GM12878 (cell line): ENCODE data around the gene GDF15. TPM values are rescaled to one million over a fixed set of nuclear protein-coding genes. Genes with fewer than 3 reads are reported as not detected.

Experiments
- ATAC-seq: fragments of 200-7000 bp; cut with Tn5 transposase; 3 replicates; pipeline ENCODE4 v1.9.1; 2020; ENCODE audit warnings: mild to moderate bottlenecking, moderate library complexity
- BruUV-seq: library from RNA; stranded (reverse); fragments of 400-500 nt; replicated peaks from 2 replicates; lab custom pipeline; 2021; lab: Mats Ljungman, UMichigan
- CTCF ChIA-PET: fragments of 300-600 bp; sonication (Branson Sonifier 250); formaldehyde crosslinking; extraction: SDS; loops from one replicate; lab custom pipeline; 2021; ENCODE audit warnings: inconsistent platforms; lab: Yijun Ruan, JAX
- POLR2A ChIA-PET: fragments of 350-600 bp; formaldehyde crosslinking; extraction: SDS; loops from one replicate; lab custom pipeline; 2021; ENCODE audit warnings: inconsistent platforms; lab: Charles Lee
- RAD21 ChIA-PET: fragments of 300-600 bp; sonication (Branson Sonifier 250); formaldehyde crosslinking; loops from one replicate; lab custom pipeline; 2023; ENCODE audit warnings: antibody characterized with exemption; ENCODE audit not compliant: unreplicated experiment; lab: Charles Lee
- SMC1A ChIA-PET: fragments of 300-600 bp; sonication (Branson Sonifier 250); formaldehyde crosslinking; loops from one replicate; lab custom pipeline; 2023; ENCODE audit not compliant: unreplicated experiment, uncharacterized antibody; lab: Charles Lee
- DNase-seq: peaks from one replicate; pipeline ENCODE4 v3.0.0-alpha.2; 2011; ENCODE audit warnings: low read depth, low spot score
- FAIRE-seq: peaks from 3 replicates; lab custom pipeline; 2011; peaks lifted over from hg19 to GRCh38; lab: Jason Lieb, UNC
- H2AFZ ChIP-seq: 2 replicates; pipeline ENCODE4 v1.6.0; 2011; ENCODE audit warnings: low read depth, low read length, control low read depth; ENCODE audit not compliant: control insufficient read depth
- H3K27ac ChIP-seq: 2 replicates; pipeline ENCODE4 v1.5.1; 2011; ENCODE audit warnings: control low read depth; ENCODE audit not compliant: control insufficient read depth, insufficient read depth
- H3K27me3 ChIP-seq, 2 experiments: replicated peaks in 1 of 2; 2 replicates each; pipeline versions ENCODE4 v1.6.0 to v1.6.1; 2011; ENCODE audit warnings: low read length in 1 of 2; ENCODE audit not compliant: control insufficient read depth in 2 of 2, insufficient read depth in 2 of 2
- H3K36me3 ChIP-seq, 2 experiments: 2 replicates each; pipeline ENCODE4 v1.5.1; 2011; ENCODE audit warnings: low read length in 1 of 2; ENCODE audit not compliant: control insufficient read depth in 2 of 2, insufficient read depth in 2 of 2
- H3K4me1 ChIP-seq: 2 replicates; pipeline ENCODE4 v1.6.1; 2011; ENCODE audit warnings: mild to moderate bottlenecking, low read length, moderate library complexity, mixed read lengths; ENCODE audit not compliant: control insufficient read depth, insufficient read depth
- H3K4me2 ChIP-seq: 2 replicates; pipeline ENCODE4 v1.6.0; 2011; ENCODE audit warnings: control low read depth; ENCODE audit not compliant: control insufficient read depth, insufficient read depth
- H3K4me3 ChIP-seq: fragments of 200-600 bp; sonication (generic); 2 replicates; pipeline ENCODE4 v1.5.1; 2016
- H3K79me2 ChIP-seq: 2 replicates; pipeline ENCODE4 v1.6.0; 2011; ENCODE audit warnings: low read length; ENCODE audit not compliant: control insufficient read depth, insufficient read depth
- H3K9ac ChIP-seq: 2 replicates; pipeline ENCODE4 v1.8.0; 2011; ENCODE audit warnings: low read length, control low read depth, mixed read lengths; ENCODE audit not compliant: control insufficient read depth, insufficient read depth
- H3K9me3 ChIP-seq: replicated peaks from 3 replicates; pipeline ENCODE4 v1.5.1; 2011; ENCODE audit warnings: mild to moderate bottlenecking, low read length; ENCODE audit not compliant: control insufficient read depth, insufficient read depth
- H4K20me1 ChIP-seq: 2 replicates; pipeline ENCODE4 v1.6.0; 2011; ENCODE audit not compliant: control insufficient read depth, insufficient read depth
- BCL11A ChIP-seq: IDR thresholded peaks from 2 replicates; pipeline ENCODE4 v1.6.1; 2011; ENCODE audit warnings: low read depth, low read length
- CBFB ChIP-seq: IDR thresholded peaks from 2 replicates; pipeline ENCODE4 v1.6.1; 2016; ENCODE audit warnings: antibody characterized with exemption, low read depth
- CHD4 ChIP-seq: fragments of 200-600 bp; sonication (generic); IDR thresholded peaks from 2 replicates; pipeline ENCODE4 v1.6.1; 2016; ENCODE audit warnings: mild to moderate bottlenecking
- ETV6 ChIP-seq, 2 experiments: fragments of 450-650 bp in 1 of 2; IDR thresholded peaks in 1 of 2; conservative IDR thresholded peaks in 1 of 2; 2 replicates each; pipeline ENCODE4 v1.6.1; 2014; ENCODE audit warnings: antibody characterized with exemption in 1 of 2, borderline replicate concordance in 1 of 2, low read depth in 1 of 2, mild to moderate bottlenecking in 1 of 2, moderate library complexity in 1 of 2
- GABPA ChIP-seq: IDR thresholded peaks from 2 replicates; pipeline ENCODE4 v1.6.1; 2014; ENCODE audit warnings: antibody characterized with exemption, low read depth, mild to moderate bottlenecking, inconsistent platforms
- HCFC1 ChIP-seq: fragments of 150-350 bp; IDR thresholded peaks from 2 replicates; pipeline ENCODE4 v1.6.1; 2014; ENCODE audit warnings: low read length
- MEF2A ChIP-seq: IDR thresholded peaks from 2 replicates; pipeline ENCODE4 v1.6.1; 2011; ENCODE audit warnings: low read depth, mild to moderate bottlenecking, low read length, moderate library complexity; ENCODE audit not compliant: insufficient read depth
- NR2C1 ChIP-seq: fragments of 450-650 bp; IDR thresholded peaks from 2 replicates; pipeline ENCODE4 v1.6.1; 2017; ENCODE audit warnings: antibody characterized with exemption, mild to moderate bottlenecking, moderate library complexity
- TAF1 ChIP-seq: IDR thresholded peaks from 2 replicates; pipeline ENCODE4 v1.6.1; 2011; ENCODE audit warnings: mild to moderate bottlenecking, low read depth, low read length, borderline replicate concordance
- WGBS: methylation state at CpG from one replicate; pipeline ENCODE4 v1.1.6; 2016; ENCODE audit warnings: low lambda C conversion rate; ENCODE audit not compliant: insufficient replicate concordance, insufficient coverage; ENCODE audit errors: missing lambda C conversion rate; 5-methylcytosine and 5-hydroxymethylcytosine counted together
- in situ Hi-C: fragments of 300-500 bp; cut with MboI; formaldehyde crosslinking; loops from 9 replicates; pipeline ENCODE4 v1.14.3; 2018; ENCODE audit warnings: mixed read lengths
- intact Hi-C: fragments of 100-400 bp; cut with micrococcal nuclease; formaldehyde crosslinking; loops from one replicate; pipeline ENCODE4 v1.14.2; 2022; ENCODE audit not compliant: unreplicated experiment
- polyA plus RNA-seq, 11 experiments: library from polyadenylated mRNA; depleted of rRNA in 4 of 11; unstranded in 6 of 11; stranded (reverse) in 5 of 11; fragments of >200 nt; fragmentation: Nextera tagmentation in 4 of 11; fragmentation: Illumina TruSeq in 1 of 11; extraction: Ambion mirVana in 4 of 11; extraction: Trizol in 1 of 11; gene quantifications; 1 replicate in 1 of 11; 2 replicates in 10 of 11; pipeline versions ENCODE4 v1.2.1 to v1.2.3, GENCODE V29; 2011 to 2016; ENCODE audit warnings: inconsistent platforms in 2 of 11, missing spikeins in 2 of 11, low read depth in 1 of 11
- total RNA-seq, 4 experiments: library from RNA; depleted of rRNA in 3 of 4; stranded (reverse); fragments of >200 nt in 3 of 4; fragmentation: Illumina TruSeq in 1 of 4; extraction: Trizol in 1 of 4; gene quantifications; 2 replicates each; pipeline versions ENCODE4 v1.2.1 to v1.2.3, GENCODE V29; 2013 to 2021
- TF ChIP-seq, protein P1 (sequence below): IDR thresholded peaks from 2 replicates; pipeline ENCODE4 v1.6.1; 2012; ENCODE audit warnings: low read depth, low read length, improper control_type of control experiment
- TF ChIP-seq, protein P2 (sequence below): fragments of 450-650 bp; IDR thresholded peaks from 2 replicates; pipeline ENCODE4 v1.6.1; 2016; ENCODE audit warnings: mild to moderate bottlenecking
- TF ChIP-seq, protein P3 (sequence below): IDR thresholded peaks from 2 replicates; pipeline ENCODE4 v1.6.1; 2011; ENCODE audit warnings: borderline replicate concordance, low read depth, mild to moderate bottlenecking, moderate library complexity, mixed read lengths, low read length; ENCODE audit not compliant: insufficient read depth; ENCODE audit errors: extremely low read length
- TF ChIP-seq, protein P4 (sequence below): fragments of 450-650 bp; IDR thresholded peaks from 2 replicates; pipeline ENCODE4 v1.6.1; 2017; ENCODE audit warnings: antibody characterized with exemption, mild to moderate bottlenecking, moderate library complexity

The GDF15 gene
- total and polyA plus RNA-seq, 10 of the 15 experiments (the other 5 are each of a cell fraction or from before 2014, with no cell fraction given): 0.11 to 3.6 (median 1.6) TPM; not detected in 1

DNA sequence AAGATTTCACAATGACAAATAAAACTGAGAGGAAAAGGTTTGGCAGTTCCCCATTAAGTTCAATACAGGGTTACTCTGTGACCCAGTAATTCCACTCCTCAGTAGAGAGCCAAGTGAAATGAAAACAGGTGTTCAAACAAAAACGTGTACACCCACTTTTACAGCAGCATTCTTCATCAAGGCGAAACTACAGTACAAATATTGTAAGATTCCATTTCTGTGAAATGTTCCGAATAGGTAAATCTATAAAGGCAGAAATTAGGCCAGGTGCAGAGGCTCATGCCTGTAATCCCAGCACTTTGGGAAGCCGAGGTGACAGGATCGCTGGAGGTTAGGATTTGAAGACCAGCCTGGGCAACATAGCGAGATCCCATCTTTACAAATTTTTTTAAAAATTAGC, 8.9 kb upstream of the GDF15 start:
- H3K4me2 ChIP-seq: peak overlapping the region; percentile 42; the same call in 1 of the 2 replicates
- no peaks in the 10 kb centered on the region for H3K27me3 ChIP-seq
- no peak overlapping the region; the same call in 1 of the 2 replicates for H3K27ac ChIP-seq
- H4K20me1 ChIP-seq: no peaks in the 10 kb centered on the region
- no TSS peak for BruUV-seq
- FAIRE-seq (no peak), ATAC-seq (no peak), DNase-seq (no peak)
- no peaks in the 10 kb centered on the region for H3K9me3 ChIP-seq
- ChIA-PET POLR2A (interaction anchor here (0.8 kb wide), 1 partner anchor 8 kb away, joined by 3 read pairs; no protein-coding TSS in a partner anchor), RAD21 (interaction anchor here (0.7 to 1.3 kb wide), 2 partner anchors 11 to 34 kb away, joined by 3 to 4 read pairs; no protein-coding TSS in a partner anchor), CTCF (interaction anchor here (2.2 kb wide), 1 partner anchor 11 kb away, joined by 9 read pairs; no protein-coding TSS in a partner anchor), SMC1A (interaction anchor here (1.0 kb wide), 2 partner anchors 11 to 33 kb away, joined by 3 read pairs; no protein-coding TSS in a partner anchor)
- H3K79me2 ChIP-seq: no peaks in the 10 kb centered on the region
- no peaks in the 10 kb centered on the region for H3K36me3 ChIP-seq
- intact Hi-C loops (no loop called here), in situ Hi-C loops (no loop called here)
- no peak overlapping the region for H3K9ac ChIP-seq
- peaks cover 41% of the 10 kb centered on the region for H3K4me1 ChIP-seq
- WGBS: 56% methylated on average over 6 of the region's 6 CpGs
- H3K4me3 ChIP-seq: no peak overlapping the region
- H2AFZ ChIP-seq: peak overlapping the region; percentile 15; the same call in 1 of the 2 replicates
- TF ChIP-seq BCL11A (no peak), GABPA (no peak), CBFB (no peak), ETV6 (conservative IDR thresholded peaks at IDR 0.05 in 1 of 2, IDR thresholded peaks at IDR 0.05 in 1 of 2; ENCODE audit: borderline replicate concordance in 1 of 2, low read depth in 1 of 2) (no peak), MEF2A (no peak), TAF1 (no peak), HCFC1 (no peak), NR2C1 (no peak), CHD4 (no peak)
- TF ChIP-seq, protein P1, sequence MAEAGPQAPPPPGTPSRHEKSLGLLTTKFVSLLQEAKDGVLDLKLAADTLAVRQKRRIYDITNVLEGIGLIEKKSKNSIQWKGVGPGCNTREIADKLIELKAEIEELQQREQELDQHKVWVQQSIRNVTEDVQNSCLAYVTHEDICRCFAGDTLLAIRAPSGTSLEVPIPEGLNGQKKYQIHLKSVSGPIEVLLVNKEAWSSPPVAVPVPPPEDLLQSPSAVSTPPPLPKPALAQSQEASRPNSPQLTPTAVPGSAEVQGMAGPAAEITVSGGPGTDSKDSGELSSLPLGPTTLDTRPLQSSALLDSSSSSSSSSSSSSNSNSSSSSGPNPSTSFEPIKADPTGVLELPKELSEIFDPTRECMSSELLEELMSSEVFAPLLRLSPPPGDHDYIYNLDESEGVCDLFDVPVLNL: no peak
- TF ChIP-seq, protein P2, sequence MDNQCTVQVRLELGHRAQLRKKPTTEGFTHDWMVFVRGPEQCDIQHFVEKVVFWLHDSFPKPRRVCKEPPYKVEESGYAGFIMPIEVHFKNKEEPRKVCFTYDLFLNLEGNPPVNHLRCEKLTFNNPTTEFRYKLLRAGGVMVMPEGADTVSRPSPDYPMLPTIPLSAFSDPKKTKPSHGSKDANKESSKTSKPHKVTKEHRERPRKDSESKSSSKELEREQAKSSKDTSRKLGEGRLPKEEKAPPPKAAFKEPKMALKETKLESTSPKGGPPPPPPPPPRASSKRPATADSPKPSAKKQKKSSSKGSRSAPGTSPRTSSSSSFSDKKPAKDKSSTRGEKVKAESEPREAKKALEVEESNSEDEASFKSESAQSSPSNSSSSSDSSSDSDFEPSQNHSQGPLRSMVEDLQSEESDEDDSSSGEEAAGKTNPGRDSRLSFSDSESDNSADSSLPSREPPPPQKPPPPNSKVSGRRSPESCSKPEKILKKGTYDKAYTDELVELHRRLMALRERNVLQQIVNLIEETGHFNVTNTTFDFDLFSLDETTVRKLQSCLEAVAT: no peak
- TF ChIP-seq, protein P3, sequence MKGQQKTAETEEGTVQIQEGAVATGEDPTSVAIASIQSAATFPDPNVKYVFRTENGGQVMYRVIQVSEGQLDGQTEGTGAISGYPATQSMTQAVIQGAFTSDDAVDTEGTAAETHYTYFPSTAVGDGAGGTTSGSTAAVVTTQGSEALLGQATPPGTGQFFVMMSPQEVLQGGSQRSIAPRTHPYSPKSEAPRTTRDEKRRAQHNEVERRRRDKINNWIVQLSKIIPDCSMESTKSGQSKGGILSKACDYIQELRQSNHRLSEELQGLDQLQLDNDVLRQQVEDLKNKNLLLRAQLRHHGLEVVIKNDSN: no peak
- TF ChIP-seq, protein P4, sequence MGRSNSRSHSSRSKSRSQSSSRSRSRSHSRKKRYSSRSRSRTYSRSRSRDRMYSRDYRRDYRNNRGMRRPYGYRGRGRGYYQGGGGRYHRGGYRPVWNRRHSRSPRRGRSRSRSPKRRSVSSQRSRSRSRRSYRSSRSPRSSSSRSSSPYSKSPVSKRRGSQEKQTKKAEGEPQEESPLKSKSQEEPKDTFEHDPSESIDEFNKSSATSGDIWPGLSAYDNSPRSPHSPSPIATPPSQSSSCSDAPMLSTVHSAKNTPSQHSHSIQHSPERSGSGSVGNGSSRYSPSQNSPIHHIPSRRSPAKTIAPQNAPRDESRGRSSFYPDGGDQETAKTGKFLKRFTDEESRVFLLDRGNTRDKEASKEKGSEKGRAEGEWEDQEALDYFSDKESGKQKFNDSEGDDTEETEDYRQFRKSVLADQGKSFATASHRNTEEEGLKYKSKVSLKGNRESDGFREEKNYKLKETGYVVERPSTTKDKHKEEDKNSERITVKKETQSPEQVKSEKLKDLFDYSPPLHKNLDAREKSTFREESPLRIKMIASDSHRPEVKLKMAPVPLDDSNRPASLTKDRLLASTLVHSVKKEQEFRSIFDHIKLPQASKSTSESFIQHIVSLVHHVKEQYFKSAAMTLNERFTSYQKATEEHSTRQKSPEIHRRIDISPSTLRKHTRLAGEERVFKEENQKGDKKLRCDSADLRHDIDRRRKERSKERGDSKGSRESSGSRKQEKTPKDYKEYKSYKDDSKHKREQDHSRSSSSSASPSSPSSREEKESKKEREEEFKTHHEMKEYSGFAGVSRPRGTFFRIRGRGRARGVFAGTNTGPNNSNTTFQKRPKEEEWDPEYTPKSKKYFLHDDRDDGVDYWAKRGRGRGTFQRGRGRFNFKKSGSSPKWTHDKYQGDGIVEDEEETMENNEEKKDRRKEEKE: no peak
